AG08395 (cell line): ENCODE data around the gene PRELID3B.

ENCODE experiments used
- DNase-seq: peaks from one replicate; pipeline ENCODE4 v3.0.0; 2012; ENCODE audit warnings: mixed read lengths, low spot score

The PRELID3B gene

DNA sequence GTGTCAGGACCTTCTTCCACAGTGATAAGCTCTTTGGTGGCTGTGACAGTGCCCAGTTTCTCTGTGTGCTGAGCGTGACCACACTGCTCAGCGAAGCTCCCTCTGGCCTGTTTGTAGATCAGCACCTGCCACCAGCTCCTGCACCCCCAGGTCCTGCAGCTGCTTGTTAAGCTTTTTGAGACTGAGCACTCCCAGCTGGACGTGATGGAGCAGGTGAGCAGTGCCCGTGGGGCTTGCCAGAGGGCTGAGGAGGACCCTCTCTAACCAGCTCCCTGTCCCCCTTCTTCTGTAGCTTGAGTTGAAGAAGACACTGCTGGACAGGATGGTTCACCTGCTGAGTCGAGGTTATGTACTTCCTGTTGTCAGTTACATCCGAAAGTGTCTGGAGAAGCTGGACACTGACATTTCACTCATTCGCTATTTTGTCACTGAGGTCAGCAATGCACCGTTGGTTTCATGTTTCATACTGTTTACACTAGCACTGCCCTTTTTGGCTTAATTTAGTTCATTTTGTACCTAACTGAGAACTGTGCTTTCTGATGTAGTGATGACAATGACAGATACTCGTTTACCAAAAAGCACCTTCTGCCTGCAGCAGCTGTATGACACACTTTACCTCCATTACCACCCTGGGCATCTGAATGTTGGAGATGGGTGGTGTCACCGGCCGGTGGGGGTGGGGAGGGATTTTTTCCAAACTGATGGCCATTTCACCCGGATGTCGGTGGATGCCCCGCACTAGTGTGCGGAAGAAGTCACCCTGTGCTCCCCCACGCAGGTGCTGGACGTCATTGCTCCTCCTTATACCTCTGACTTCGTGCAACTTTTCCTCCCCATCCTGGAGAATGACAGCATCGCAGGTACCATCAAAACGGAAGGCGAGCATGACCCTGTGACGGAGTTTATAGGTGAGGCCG is 49.0 kb downstream of the PRELID3B start:
- no peak for DNase-seq

DNA sequence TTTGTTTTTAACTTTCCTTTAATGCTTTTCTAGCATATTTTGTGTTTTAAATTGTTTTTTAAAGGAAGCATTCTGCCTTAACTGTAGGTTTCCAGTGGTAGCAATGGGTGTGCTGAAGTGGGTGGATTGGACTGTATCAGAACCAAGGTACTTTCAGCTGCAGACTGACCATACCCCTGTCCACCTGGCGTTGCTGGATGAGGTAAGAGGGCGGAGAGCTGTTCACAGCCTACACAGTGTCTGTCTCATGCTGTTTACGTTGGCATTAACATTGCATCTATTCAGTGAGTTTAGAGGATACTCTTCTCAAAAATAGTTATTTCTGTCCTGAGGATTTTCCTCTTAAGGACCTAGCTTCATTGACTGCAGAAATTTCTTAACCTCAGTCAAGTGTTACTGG is 49.7 kb downstream of the PRELID3B start:
- no peak for DNase-seq

GRCh38 chr20:58991715-58992114 is 50.9 kb downstream of the PRELID3B start:
- DNase-seq: no peak

GRCh38 chr20:58990651-58991445 is 51.7 kb downstream of the PRELID3B start:
- DNase-seq: no peak

DNA sequence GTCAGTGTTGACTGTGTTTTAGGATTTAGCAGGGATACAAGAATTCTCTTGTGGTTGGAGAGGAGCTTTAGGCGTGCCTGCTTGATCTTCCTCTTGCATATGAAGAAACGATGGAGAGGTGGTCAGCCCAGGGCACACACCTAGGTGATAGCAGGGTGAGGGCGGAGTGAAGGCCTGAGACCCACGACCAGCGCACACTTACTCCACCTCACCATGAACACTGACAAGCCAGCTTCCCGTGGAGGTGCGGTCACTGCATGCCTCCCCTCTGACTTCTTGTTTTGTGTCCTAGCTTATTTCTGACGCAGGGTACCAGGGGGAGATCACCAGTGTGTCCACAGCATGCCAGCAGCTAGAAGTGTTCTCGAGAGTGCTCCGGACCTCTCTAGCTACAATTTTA is 53.4 kb downstream of the PRELID3B start:
- DNase-seq: no peak

GRCh38 chr20:58988565-58988882 is 54.1 kb downstream of the PRELID3B start:
- no peak for DNase-seq

GRCh38 chr20:58987790-58988564 is 54.6 kb downstream of the PRELID3B start:
- no peak for DNase-seq

- no peak for DNase-seq
Measured at GRCh38 chr20:58986968-58987517, 55.5 kb downstream of the PRELID3B start.

DNA sequence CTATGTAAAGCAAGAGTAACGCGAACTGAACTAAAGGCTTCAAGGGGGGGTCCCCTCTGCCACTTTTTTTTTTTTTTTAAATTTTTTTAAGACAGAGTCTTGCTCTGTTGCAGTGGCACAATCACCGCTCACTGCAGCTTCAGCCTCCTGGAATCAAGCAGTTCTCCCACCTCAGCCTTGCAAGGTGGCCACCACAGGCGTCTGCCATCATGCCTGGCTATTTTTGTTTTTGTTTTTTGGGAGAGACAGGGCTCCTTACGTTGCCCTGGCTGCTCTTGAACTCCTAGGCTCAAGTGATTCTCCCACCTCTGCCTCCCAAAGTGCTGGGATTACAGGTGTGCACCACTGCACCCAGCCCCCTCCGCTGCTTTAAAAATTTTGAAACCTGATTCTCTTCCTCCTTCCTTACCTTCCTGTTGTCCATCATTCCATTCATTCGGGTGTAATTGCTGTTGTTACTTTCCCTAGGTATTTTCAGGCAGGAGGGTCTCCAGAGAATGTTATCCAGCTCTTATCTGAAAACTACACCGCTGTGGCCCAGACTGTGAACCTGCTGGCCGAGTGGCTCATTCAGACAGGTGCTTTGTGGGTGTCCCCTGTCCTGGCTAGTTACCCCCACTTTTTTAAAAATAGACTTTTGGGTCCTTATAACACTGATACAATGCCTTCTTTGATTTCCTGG is 56.2 kb downstream of the PRELID3B start:
- no peak for DNase-seq

DNA sequence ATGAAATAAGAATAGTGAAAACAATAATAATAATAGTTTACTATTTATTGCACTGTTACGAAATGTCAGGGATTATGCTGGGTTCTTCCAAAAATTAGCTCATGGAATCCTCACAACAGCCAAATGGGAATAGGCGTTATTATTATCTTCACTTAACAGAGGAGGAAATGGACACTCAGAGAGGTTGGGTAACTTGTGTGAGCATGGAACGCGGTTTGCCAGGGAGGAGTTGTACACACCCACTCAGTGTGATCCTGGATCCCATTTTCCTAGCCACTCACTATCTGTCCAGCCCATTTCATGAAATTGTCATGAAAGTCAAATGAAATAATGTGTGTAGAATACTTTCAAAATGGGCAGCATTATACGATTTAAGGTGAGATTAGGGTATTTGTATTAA is 56.9 kb downstream of the PRELID3B start:
- DNase-seq: no peak

DNA sequence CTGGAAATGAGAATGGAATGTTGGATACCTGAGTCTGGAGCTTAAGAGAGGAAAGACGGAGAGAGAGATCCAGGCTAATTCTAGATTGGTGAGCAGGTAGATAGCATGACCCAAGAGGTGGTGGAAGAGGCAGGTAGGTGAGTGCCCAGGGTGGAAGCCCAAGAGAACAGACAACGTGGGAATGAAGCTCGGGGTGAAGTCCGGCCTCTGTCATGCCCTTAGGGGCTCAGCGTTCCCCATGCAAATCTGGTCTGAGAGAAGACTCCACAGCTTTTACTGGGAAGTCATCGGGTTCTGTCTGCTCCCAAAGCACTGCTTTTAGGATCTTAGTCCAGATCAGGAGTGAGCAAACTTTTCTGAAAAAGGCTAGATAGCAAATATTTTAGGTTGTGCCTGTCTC is 57.9 kb downstream of the PRELID3B start:
- no peak for DNase-seq
